PFSK-1 (cell line): ENCODE data around the gene TLCD5.

ENCODE experiments used
- POLR2AphosphoS5 ChIP-seq: IDR thresholded peaks from 2 replicates; pipeline ENCODE4 v1.6.1; 2012; ENCODE audit warnings: low read depth, mild to moderate bottlenecking, control low read depth, low read length, moderate library complexity
- TAF1 ChIP-seq: IDR thresholded peaks from 2 replicates; pipeline ENCODE4 v1.6.1; 2012; ENCODE audit warnings: low read length, control low read depth, borderline replicate concordance; ENCODE audit not compliant: insufficient read depth

- TF ChIP-seq POLR2AphosphoS5 (no peak), TAF1 (no peak)
Measured at GRCh38 chr11:120333801-120334200, 8.7 kb downstream of the TLCD5 start.
